ENCODE data around the gene GJB3. TPM values are rescaled to one million over a fixed set of nuclear protein-coding genes. Genes with fewer than 3 reads are reported as not detected.

Gene GJB3
- total and polyA plus RNA-seq, 9 of the 15 experiments (the other 6 are each of a cell fraction or from before 2014, with no cell fraction given): not detected

- TF ChIP-seq USF2 (CRISPR knock-in tag; IDR thresholded peaks at IDR 0.05) (peak; percentile 78), ZNF785 (CRISPR knock-in tag; IDR thresholded peaks at IDR 0.05) (no peak), MGA (IDR thresholded peaks at IDR 0.05) (peak; percentile 70)
These were observed 19.7 kb upstream of the GJB3 start (continued) for GRCh38 chr1:34761176-34761761.

All from K562 (cell line).